HL-60 (cell line): ENCODE data around the gene FARS2.

ENCODE experiments used
- CTCF ChIP-seq: IDR thresholded peaks from one replicate; pipeline ENCODE4 v1.5.1; 2011; ENCODE audit warnings: low read length, control low read depth, inconsistent platforms; ENCODE audit not compliant: insufficient read depth
- GABPA ChIP-seq: IDR thresholded peaks from 2 replicates; pipeline ENCODE4 v1.6.1; 2012; ENCODE audit warnings: low read depth
- POLR2AphosphoS5 ChIP-seq: IDR thresholded peaks from 2 replicates; pipeline ENCODE4 v1.6.1; 2012; ENCODE audit warnings: low read depth
- REST ChIP-seq: IDR thresholded peaks from 2 replicates; pipeline ENCODE4 v1.6.1; 2012; ENCODE audit warnings: low read depth; ENCODE audit not compliant: insufficient replicate concordance
- SPI1 ChIP-seq: IDR thresholded peaks from 2 replicates; pipeline ENCODE4 v1.6.1; 2012; ENCODE audit warnings: low read depth, mild to moderate bottlenecking, borderline replicate concordance

- TF ChIP-seq POLR2AphosphoS5 (no peak), CTCF (no peak), GABPA (no peak), REST (no peak), SPI1 (no peak)
Observed at GRCh38 chr6:5447921-5448320, 186.6 kb downstream of the FARS2 start.
